GM10266 (cell line): ENCODE results near the gene WAS.
A peak's percentile ranks its signal among the peaks of the same experiment; 100 is the strongest.
"Not testable (repeated sequence)": the region's sequence is repeated elsewhere in the genome, so short reads cannot be mapped to it uniquely, and the experiment has no call there.

Experiments
- DNase-seq: peaks from one replicate; pipeline ENCODE4 v3.0.0; 2012; ENCODE audit errors: extremely low spot score
- TF ChIP-seq, protein P1 (sequence below): IDR thresholded peaks from 2 replicates; pipeline ENCODE4 v1.5.1; 2012; ENCODE audit warnings: mild to moderate bottlenecking, low read depth; ENCODE audit not compliant: control insufficient read depth, insufficient read depth; ENCODE audit errors: missing control alignments

WAS gene

DNA sequence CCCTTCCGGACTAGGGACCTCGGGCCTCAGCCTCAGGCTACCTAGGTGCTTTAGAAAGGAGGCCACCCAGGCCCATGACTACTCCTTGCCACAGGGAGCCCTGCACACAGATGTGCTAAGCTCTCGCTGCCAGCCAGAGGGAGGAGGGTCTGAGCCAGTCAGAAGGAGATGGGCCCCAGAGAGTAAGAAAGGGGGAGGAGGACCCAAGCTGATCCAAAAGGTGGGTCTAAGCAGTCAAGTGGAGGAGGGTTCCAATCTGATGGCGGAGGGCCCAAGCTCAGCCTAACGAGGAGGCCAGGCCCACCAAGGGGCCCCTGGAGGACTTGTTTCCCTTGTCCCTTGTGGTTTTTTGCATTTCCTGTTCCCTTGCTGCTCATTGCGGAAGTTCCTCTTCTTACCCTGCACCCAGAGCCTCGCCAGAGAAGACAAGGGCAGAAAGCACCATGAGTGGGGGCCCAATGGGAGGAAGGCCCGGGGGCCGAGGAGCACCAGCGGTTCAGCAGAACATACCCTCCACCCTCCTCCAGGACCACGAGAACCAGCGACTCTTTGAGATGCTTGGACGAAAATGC, at the start of gene WAS:
TSS of gene WAS (plus strand) at position 389 of the 572 bp plus-strand sequence. CDS start at position 444, 55 bp downstream.
- peak; percentile 79 for DNase-seq
- TF ChIP-seq, protein P1, sequence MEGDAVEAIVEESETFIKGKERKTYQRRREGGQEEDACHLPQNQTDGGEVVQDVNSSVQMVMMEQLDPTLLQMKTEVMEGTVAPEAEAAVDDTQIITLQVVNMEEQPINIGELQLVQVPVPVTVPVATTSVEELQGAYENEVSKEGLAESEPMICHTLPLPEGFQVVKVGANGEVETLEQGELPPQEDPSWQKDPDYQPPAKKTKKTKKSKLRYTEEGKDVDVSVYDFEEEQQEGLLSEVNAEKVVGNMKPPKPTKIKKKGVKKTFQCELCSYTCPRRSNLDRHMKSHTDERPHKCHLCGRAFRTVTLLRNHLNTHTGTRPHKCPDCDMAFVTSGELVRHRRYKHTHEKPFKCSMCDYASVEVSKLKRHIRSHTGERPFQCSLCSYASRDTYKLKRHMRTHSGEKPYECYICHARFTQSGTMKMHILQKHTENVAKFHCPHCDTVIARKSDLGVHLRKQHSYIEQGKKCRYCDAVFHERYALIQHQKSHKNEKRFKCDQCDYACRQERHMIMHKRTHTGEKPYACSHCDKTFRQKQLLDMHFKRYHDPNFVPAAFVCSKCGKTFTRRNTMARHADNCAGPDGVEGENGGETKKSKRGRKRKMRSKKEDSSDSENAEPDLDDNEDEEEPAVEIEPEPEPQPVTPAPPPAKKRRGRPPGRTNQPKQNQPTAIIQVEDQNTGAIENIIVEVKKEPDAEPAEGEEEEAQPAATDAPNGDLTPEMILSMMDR: no peak

DNA sequence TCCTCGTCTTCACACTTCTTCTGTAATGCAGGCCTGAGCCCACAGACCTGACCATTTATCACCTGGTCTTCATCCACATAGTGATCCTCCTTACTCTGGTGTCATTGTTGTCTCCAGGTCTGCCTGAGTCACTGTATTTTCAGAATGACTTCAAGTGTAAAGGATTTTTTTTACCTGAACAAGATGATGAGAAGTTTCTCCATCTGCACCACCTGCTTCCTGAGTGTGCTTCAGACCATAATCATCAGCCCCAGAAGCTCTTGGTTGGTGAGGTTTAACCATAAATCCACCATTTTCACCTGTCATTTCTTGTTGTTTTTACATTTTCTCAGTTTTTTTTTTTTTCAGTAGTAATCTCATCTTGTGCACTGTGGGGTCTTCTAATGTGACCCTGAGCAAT, 47.3 kb upstream of the WAS start:
- TF ChIP-seq, protein P1: no peak
- DNase-seq: no peak

DNA sequence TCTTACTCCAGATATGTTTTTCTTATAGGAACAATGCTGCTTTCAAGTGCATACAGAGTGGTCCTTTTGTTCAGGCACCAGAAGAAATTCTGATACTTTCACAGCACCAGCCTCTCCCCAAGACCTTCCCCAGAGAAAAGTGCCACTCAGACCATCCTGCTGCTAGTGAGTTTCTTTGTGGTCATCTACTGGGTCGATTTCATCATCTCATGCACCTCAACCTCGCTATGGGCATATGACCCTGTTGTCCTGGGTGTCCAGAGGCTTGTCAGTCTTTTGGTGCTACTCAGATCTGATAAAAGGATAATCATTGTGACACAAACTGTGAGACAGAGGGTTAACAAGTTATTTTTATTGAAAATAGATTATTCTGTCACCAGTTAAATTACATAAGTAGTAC, 46.8 kb upstream of the WAS start:
- TF ChIP-seq, protein P1: no peak
- DNase-seq: no peak

DNA sequence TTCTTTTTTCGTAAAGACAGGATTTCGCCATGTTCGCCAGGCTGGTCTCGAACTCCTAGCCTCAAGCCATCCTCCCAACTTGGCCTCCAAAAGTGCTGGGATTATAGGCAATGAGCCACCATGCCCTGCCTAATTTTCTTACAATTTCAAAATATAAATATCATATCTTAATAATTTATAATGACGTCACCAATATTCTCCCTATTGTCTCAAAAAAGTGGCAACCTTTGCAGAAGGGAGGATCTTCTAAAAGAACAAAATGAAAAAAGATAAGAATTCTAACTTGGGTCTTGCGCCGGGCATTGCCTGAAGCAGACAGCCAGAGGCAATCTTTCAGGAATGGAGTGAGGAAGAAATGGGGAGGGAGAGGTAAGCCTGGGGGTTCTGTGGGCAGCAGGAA, 37.9 kb upstream of the WAS start:
- TF ChIP-seq, protein P1: no peak
- DNase-seq: no peak

DNA sequence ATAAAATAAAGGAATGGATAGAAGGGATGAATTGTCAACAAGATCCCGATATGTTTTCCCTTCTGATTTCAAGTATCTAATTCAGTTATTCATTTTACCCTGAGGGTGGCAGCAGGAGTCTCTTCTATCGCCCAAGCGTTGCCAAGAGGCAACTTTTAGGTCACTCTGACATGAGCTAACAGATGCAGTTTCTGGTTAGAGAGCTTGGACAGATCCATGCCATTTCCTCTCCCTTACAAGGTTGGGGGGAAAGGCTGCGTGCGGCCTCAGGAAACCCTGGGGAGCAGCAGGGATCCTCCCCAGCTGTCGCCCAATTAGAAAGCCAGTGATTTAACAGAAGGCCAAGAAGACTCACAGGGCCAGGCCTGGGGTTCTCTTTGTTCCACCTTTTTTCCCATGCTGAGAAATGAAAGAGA, 35.3 kb upstream of the WAS start:
- TF ChIP-seq, protein P1: peak; percentile 29
- DNase-seq: peak; percentile 21

DNA sequence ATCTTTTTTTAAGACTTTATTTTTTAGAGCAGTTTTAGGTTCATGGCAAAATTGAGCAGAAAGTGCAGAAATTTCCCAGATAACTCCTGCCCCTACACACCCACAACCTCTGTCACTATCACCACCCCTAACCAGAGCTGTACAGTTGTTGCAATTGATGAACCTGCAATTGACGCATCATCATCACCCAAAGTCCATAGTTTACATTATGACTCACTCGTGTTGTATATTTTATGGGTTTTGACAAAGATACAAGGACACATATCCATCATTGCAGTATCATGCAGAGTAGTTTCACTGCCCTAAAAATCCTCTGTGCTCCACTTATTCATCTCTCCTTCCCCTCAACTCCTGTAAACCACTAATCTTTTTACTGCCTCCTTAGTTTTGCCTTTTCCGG, 34.5 kb upstream of the WAS start:
- no peak for DNase-seq
- TF ChIP-seq, protein P1: no peak

DNA sequence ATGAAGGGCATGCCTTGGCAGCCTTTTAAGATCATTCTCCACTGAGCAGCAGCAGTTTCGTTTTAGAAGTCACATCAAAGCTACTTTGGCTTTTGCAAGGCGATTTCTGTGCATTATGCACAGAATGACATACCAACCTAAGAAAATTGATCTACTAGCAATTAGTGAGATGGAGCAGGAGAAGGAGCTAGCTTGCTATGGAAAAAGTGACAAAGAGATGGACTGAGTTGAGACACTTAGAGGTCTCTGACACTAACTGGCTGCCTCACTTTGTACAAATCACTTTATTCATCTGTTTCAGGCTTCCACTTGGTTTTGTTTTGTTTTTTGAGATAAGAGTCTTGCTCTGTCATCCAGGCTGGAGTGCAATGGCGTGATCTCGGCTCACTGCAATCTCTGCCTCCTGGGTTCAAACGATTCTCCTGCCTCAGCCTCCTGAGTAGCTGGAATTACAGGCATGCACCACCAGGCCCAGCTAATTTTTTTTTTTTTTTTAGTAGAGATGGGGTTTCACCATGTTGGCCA, 31.5 kb upstream of the WAS start:
- DNase-seq: not testable (repeated sequence)

DNA sequence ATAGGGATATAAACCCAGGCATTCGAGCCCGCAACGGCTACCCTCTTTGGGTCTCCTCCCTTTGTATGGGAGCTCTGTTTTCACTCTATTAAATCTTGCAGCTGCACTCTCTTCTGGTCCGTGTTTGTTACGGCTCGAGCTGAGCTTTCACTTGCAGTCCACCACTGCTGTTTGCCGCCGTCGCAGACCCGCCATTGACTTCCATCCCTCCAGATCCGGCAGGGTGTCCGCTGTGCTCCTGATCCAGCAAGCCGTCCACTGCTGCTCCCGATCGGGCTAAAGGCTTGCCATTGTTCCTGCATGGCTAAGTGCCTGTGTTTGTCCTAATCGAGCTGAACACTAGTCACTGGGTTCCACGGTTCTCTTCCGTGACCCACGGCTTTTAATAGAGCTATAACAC, 28.9 kb upstream of the WAS start:
- DNase-seq: not testable (repeated sequence)

DNA sequence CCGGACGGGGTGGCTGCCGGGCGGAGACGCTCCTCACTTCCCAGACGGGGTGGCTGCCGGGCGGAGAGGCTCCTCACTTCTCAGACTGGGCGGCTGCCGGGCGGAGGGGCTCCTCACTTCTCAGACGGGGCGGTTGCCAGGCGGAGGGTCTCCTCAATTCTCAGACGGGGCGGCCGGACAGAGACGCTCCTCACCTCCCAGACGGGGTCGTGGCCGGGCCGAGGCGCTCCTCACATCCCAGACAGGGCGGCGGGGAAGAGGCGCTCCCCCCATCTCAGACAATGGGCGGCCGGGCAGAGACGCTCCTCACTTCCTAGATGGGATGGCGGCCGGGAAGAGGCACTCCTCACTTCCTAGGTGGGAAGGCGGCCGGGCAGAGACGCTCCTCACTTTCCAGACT, 23.9 kb upstream of the WAS start:
- not testable (repeated sequence) for DNase-seq
